Measurements from ENCODE around the gene CCDC158.

The CCDC158 gene

DNA sequence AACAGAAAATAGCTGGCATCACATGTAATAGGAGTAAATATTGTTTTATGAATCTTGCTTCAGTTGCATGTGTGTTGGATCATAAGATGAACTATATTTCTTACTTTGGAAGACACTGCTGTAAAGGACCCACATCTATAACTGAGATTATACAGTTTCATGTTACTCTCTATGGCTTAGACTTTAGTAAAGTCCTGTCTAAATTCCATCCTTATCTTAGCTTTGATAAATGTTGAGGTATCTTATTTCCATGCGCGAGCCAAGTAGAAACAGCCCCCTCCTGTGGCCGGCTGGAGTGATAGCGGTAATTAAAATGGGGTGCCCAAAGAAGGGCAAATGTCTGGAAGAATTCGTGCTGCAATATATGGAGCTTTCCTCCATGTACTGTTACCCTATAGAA lies 43.0 kb downstream of the CCDC158 start:
- peak; percentile 27 for DNase-seq (ENCODE audit: low spot score)
- TF ChIP-seq, protein P1, sequence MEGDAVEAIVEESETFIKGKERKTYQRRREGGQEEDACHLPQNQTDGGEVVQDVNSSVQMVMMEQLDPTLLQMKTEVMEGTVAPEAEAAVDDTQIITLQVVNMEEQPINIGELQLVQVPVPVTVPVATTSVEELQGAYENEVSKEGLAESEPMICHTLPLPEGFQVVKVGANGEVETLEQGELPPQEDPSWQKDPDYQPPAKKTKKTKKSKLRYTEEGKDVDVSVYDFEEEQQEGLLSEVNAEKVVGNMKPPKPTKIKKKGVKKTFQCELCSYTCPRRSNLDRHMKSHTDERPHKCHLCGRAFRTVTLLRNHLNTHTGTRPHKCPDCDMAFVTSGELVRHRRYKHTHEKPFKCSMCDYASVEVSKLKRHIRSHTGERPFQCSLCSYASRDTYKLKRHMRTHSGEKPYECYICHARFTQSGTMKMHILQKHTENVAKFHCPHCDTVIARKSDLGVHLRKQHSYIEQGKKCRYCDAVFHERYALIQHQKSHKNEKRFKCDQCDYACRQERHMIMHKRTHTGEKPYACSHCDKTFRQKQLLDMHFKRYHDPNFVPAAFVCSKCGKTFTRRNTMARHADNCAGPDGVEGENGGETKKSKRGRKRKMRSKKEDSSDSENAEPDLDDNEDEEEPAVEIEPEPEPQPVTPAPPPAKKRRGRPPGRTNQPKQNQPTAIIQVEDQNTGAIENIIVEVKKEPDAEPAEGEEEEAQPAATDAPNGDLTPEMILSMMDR (IDR thresholded peaks at IDR 0.05; ENCODE audit: extremely low read depth, insufficient read depth, missing control alignments), result peak; percentile 66
- in situ Hi-C loops (cut with MboI; ENCODE audit: low pct_unique_long_range_greater_than_20kb, low sequenced_read_pairs, unreplicated experiment), result loop anchor here (10.0 kb wide), 1 partner anchor 193 kb away; no protein-coding TSS in a partner anchor

DNA sequence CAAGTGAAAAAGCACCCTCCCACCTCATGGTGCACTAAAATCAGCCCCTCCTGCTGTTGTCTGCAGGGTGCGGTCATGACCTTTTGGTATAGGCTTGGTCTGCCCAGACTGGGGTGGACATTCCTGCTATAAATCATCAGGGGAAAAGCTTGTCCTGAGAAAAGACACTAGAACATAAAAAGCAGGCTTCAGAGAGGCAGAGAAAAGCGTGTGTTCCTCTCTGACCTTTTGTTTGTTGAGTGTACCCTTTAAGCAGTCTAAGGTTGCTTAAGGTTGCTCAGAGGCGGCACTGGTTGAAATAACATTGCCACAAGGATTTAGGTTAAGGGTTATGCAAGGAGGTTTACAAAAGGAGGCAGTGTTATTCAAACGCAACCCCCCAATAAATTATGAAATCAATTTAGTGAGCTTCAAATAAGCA lies 43.5 kb downstream of the CCDC158 start:
- in situ Hi-C loops (cut with MboI; ENCODE audit: low pct_unique_long_range_greater_than_20kb, low sequenced_read_pairs, unreplicated experiment), result loop anchor here (10.0 kb wide), 1 partner anchor 193 kb away; no protein-coding TSS in a partner anchor
- DNase-seq (ENCODE audit: low spot score), result no peak
- TF ChIP-seq, protein P1 (IDR thresholded peaks at IDR 0.05; ENCODE audit: extremely low read depth, insufficient read depth, missing control alignments), result no peak

DNA sequence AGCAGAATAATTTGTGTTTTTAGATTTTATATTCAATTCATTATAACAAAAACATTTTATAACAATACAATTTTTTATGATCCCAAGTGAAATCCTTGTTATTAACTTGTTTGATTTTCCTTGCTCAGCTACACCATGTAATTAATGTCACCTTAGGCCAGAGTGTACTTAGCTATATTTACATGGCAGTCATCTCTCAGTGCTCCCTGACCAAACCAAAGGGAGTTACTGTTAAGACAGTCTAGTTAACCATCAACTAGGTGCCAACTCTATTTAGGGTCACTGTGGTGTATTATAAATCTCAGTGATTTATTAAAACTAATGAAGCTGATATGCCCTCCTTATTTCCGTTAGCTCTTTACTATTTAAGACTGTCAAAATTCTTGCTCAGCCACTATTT lies 44.4 kb downstream of the CCDC158 start:
- in situ Hi-C loops (cut with MboI; ENCODE audit: low pct_unique_long_range_greater_than_20kb, low sequenced_read_pairs, unreplicated experiment), result loop anchor here (10.0 kb wide), 1 partner anchor 192 kb away; no protein-coding TSS in a partner anchor
- TF ChIP-seq, protein P1 (IDR thresholded peaks at IDR 0.05; ENCODE audit: extremely low read depth, insufficient read depth, missing control alignments), result no peak
- DNase-seq (ENCODE audit: low spot score), result no peak

DNA sequence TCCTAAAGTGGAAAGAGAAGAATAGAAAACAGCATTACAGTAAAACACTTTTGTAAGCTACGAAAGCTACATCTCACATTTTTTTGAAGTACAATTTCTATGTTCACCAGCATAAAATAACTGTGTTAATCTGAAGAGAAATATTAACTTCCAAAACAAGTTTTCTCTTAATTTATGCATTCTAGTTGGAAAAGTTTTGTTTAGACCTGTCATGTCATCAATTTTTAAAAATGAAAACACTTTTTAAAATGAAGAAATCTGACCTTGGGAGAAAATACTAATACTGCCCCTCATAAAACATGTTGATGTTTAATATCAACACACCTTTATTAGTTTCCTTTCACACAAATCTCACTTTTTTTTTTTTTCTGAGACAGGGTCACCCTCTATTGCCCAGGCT lies 45.2 kb downstream of the CCDC158 start:
- in situ Hi-C loops (cut with MboI; ENCODE audit: low pct_unique_long_range_greater_than_20kb, low sequenced_read_pairs, unreplicated experiment), result loop anchor here (10.0 kb wide), 1 partner anchor 191 kb away; no protein-coding TSS in a partner anchor

GRCh38 chr4:76374798-76375197 lies 46.1 kb downstream of the CCDC158 start:
- DNase-seq (ENCODE audit: low spot score), result no peak
- in situ Hi-C loops (cut with MboI; ENCODE audit: low pct_unique_long_range_greater_than_20kb, low sequenced_read_pairs, unreplicated experiment), result loop anchor here (10.0 kb wide), 1 partner anchor 190 kb away; no protein-coding TSS in a partner anchor

More for the DNA sequence above, 45.2 kb downstream of the CCDC158 start:
- TF ChIP-seq, protein P1 (IDR thresholded peaks at IDR 0.05; ENCODE audit: extremely low read depth, insufficient read depth, missing control alignments), result no peak
- DNase-seq (ENCODE audit: low spot score), result no peak

GRCh38 chr4:76373919-76374552 lies 46.9 kb downstream of the CCDC158 start:
- TF ChIP-seq, protein P1 (IDR thresholded peaks at IDR 0.05; ENCODE audit: extremely low read depth, insufficient read depth, missing control alignments), result no peak
- DNase-seq (ENCODE audit: low spot score), result no peak
- in situ Hi-C loops (cut with MboI; ENCODE audit: low pct_unique_long_range_greater_than_20kb, low sequenced_read_pairs, unreplicated experiment), result loop anchor here (10.0 kb wide), 1 partner anchor 189 kb away; no protein-coding TSS in a partner anchor

More at GRCh38 chr4:76374798-76375197, 46.1 kb downstream of the CCDC158 start:
- TF ChIP-seq, protein P1 (IDR thresholded peaks at IDR 0.05; ENCODE audit: extremely low read depth, insufficient read depth, missing control alignments), result no peak
